A673 (cell line): ENCODE data around the gene ACOT13.

Experiments used
- CTCF ChIP-seq: fragments of 300-800, 200-600 bp; sonication (generic); conservative IDR thresholded peaks from 2 replicates; pipeline ENCODE4 v1.5.1; 2017; ENCODE audit warnings: low read depth, mild to moderate bottlenecking, antibody characterized with exemption, low read length, moderate library complexity, mixed read lengths
- EZH2 ChIP-seq: fragments of 200-600 bp; sonication (generic); IDR thresholded peaks from 2 replicates; pipeline ENCODE4 v1.6.1; 2017; ENCODE audit warnings: borderline replicate concordance, low read depth, mild to moderate bottlenecking, mixed read lengths, antibody characterized with exemption, low read length; ENCODE audit not compliant: poor library complexity, severe bottlenecking

GRCh38 chr6:24753545-24753944 is 86.7 kb downstream of the ACOT13 start:
- no peak for TF ChIP-seq EZH2
- TF ChIP-seq CTCF, result no peak
